Measurements from ENCODE around the gene FAM120B.

Gene FAM120B

GRCh38 chr6:170272341-170273065 lies 34.1 kb upstream of the FAM120B start:
- DNase-seq, result no peak

DNA sequence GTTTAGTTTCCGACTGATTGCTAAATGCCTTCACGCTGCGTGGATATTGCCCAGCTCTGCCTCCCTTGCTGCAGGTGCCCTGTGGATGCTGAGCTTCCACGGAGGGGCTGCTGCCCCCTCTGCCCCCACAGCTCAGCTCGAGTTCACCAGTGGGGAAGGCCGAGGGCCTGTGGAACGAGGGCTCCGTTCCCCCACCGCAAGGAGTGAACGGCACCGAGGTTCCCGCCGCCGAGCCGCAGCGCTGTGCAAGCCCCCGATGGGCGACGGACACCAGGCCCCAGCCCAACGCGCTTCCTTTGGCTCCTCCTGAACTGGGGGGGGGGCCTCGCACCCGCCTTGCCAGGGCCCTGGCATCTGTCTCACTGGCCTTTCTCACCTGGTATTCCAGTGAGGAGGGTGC lies 33.4 kb upstream of the FAM120B start:
- no peak for DNase-seq

GRCh38 chr6:170273681-170274080 lies 32.9 kb upstream of the FAM120B start:
- DNase-seq, result no peak

DNA sequence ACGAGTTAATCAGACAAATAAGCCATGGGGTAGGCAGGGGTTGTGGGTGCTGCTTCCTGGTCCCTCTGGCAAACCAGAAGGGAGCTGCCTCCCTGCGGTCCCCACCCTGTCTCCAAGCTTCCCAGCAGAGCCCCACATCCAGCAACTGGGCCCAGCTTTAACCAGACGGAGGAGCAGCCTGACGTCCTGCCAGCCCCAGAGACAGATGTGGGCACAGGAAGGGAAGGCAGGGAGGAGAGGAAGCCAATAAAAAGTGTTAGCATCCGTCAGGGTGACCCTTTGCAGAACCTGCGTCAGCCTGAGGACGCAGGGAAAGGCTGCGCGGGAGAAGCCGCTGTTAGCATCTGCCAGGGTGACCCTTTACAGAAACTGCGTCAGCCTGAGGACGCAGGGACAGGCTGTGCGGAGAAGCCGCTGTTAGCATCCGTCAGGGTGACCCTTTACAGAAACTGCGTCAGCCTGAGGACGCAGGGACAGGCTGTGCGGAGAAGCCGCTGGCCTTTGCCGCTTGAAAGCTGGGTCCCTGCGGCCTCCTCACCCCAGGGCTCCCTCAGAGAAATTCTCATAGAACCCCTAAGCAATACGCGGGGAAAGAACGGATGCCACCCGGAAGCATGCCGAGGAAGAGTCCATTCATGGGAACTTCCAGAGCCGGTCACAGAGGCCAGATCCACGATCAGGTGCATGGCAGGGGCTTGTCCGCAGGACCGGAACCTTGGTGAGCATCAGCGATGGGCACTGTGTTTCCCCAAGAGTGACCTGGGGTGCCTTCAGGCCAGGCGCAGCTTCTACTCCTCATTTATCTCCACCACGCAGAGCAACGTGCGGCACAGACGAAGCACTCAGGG lies 31.6 kb upstream of the FAM120B start:
- no peak for DNase-seq

DNA sequence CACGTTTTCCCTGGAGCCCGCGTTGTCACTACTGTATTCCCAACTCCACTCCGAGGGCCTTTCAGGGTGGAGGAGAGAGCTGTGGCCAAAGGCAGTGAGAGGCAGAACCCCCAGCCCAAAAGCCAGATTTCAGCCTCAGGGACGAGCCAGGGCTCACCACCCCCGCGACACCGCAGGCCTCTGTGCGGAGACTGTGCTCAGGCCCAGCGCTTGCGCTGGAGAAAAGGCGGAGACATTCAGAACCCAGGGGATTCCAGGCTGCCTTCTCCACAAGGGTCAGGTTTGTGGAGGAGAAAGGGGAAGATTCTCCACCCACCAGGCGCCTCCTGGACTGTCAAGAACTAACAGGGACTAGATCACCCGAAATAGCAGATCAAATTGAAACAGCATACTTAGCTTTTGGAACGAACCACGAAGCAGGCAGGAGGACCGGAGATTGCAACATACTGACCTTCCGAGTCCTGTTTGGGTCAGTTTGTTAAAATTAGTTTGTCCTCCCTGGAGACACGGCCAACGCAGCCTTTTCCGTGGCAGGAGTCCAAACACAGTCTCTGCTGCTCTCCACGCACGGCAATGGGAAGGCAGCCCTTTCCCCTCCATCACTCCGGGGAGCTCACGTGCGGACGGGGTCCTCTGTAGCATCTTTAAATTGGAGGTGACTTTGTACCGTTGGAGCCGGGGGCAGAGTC lies 30.0 kb upstream of the FAM120B start:
- no peak for DNase-seq

GRCh38 chr6:170277893-170278742 lies 28.4 kb upstream of the FAM120B start:
- DNase-seq, result no peak

- DNase-seq, result no peak
Measured at GRCh38 chr6:170278743-170279094, 27.8 kb upstream of the FAM120B start.

DNA sequence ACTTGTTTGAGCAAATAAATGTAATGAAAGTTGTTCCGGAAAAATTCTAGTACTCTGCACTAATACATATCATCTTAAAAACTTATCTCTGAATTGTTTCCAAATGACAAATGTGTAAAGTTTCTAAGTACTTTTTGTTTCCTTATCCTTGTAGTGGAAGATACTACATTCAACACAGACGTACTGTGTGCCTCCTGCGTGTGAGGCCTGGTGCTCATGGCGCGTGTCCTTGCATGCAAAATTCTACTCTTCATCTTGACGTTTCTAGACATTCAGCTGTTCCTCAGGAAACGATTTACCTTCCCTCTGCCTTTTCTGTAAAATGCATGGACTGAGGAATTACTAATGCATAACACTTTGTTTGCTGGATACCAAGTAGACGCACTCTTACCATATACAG lies 27.1 kb upstream of the FAM120B start:
- no peak for DNase-seq

DNA sequence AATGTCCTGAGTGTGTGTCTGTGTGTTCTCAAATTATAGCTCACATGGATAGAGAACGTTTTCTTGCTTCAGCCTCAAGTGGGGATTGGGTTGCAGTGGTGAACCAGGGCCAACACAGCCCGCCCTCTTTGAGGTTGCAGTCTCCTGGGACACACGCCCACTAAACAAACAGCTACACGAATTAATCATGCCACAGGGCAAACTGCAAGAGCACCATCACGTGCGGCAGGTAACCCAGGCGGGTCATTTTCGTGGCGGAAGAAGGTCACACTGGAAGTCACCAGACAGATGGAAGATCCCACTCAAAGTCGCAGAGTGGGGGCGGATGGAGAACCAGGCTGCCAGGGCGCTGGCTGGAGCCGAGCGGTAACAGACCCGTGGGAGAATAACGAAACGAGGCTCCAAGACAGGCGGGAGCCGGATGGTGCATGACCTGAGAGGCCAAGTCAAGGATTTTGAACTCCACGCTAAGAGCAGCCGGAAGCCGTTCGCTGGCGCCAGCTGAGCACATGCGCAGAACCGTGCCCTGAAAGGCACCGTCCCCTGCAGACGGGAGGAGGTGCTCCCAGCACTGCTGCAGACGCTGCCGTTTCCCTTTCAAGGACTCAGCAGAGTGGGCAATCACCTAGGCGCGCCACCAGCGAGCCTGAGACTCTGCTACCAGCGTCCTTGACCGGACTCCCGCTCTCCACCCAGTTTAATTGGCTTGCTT lies 26.4 kb upstream of the FAM120B start:
- peak; percentile 46 for DNase-seq

DNA sequence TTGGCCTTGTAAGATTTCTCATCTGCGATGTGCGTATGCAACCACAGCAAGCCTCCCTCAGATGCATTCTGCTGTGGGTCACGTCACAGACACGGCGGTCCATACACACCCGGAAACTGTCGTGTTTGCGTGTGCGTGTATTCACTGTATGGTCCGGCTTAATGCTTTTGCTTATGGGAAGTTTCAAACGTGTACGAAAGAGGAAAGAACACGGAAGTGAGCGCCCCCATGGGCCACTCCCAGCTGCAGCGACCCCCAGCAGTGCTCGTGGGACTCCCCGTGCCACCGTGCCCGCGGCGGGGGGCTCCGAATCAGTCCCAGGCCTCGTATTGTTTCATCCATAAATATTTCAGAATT lies 25.9 kb upstream of the FAM120B start:
- no peak for DNase-seq

DNA sequence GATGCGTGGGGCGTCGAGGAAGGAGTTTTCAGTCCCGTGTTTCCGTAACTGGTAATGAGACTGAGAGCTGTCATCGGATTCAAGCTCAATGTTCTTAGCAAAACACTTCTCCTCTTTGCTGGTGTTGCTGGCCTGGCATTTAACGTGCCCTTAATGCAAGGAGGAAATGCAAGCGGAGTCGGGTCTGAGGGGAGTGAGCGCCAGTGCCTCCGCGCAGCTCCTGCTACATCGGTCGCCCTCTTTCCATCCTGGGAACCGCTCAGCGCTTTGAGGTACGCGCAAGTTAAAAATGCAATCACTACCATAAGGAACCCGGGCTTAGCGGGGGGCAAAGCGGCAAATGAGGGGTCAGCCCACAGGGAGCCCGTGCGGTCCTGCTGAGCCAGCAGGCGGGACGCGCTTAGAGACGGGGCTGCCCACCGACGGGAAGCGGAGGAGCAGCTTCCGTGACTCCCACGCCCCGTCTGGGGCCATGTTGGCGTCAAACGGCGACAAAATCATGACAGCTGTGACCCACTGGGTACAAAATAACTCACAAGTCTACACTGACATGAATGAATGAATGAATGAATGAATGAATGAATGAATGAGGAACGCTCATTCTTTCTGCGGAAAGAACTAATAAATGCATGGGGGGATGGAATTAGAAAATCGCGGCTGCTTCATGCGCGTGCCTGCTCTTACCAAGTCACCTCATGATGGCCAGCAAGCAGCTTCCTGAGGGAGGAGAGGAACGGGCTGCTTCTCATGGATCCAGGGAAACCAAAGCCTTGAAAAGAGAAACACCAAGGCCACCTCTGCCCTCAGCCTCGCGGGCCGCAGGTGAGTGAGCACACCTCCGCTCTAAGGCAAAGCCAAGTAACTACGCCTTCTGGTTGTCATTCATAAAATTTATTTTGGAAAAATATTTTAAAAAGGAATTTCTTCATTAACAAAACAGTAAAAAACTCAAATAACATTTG lies 24.9 kb upstream of the FAM120B start:
- no peak for DNase-seq

DNA sequence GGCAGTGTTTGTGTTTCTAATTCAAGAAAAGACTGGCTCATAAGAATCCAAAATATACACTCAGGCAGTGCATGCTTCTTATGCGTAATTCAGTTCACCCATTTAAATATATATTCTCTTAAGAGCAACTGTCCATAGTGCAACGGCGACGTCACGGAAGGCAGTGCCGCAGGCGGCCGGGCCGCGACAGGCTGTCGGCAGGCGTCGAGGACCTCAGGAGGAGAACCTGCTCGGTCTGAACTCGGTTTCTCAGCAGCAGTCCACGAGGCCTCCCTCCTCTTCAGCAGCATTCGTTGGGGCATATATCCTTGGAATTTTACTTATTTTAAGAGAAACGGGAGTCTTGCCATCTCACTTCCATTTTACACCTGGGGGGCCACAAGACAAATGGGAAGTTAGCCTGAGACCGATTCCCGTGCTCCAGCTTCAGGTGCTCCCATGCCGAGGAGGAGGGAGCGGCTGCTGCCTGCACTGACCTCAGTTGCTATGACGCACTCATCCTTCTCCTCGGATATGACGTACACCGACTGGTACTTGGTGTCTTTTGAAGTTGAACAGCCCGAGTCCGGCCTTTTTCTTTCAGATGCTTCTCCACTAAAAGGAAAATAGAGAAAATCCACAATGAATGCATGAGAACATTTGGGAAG lies 23.9 kb upstream of the FAM120B start:
- no peak for DNase-seq

DNA sequence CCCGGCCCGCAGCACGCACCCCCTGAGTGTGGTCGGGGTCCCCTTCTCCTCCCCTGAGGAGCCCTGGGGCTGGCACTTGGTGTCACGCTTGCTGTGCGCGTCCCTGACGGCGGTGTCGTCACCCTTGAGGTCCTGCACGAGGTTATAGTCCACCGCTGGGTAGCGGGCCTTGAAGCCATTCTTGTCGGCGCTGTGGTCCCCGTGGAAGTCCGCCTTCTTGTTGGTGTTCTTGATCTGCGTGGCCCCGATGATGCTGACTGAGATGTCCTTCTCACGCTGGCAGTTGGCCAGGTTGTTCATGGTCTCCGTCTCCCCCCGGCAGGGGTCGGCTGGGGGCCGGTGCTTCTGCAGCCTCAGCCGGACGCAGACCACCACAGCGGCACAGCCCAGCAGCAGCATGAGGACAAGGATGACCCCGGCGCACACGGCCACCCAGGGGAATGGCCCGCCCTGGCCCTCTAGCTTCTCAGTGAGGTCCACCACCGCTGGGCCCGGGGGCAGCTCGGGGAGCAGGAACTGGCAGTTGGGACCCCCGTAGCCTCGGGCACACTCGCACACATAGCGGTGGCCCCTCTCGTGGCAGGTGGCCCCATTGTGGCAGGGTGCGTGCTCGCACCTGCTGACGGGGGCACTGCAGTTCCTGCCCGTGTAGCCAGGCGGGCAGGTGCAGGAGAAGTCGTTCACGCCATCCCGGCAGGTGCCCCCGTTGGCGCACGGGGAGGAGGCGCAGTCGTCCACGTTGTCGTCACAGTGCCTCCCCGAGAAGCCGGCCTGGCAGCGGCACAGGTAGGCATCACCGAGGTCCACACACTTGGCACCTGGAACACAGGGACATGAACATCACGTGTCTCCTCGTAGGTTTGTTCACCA lies 23.1 kb upstream of the FAM120B start:
- no peak for DNase-seq

DNA sequence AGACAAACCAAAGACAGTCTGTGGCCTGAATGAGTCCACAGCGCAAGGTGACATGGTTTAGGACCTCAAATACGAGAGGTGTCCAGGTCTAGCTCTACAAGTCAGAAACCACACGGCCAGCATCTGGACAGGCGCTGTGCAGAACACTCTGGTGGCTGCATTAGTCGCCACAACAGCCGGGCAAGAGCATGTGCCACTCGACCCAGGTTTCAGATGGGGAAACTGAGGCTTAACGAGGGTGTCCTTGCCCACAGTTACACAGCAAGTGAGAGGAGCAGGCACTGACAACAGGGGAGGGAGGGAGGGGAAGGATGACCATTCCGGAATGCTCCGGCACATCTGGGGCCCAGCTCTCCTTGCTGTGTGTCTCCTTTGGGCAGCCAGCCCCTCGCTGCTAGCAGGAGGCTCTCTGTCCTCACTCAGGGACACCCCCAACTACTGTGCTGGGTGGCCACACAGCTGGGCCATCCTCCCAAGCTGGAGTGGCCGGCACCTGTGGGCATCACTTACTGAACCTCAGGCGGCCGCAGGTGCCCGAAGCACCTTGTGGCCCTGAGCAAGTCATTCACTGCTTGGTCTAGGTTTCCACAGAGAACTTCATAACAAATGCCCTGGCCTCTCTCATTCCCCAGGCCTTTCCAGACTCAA lies 22.3 kb upstream of the FAM120B start:
- no peak for DNase-seq

DNA sequence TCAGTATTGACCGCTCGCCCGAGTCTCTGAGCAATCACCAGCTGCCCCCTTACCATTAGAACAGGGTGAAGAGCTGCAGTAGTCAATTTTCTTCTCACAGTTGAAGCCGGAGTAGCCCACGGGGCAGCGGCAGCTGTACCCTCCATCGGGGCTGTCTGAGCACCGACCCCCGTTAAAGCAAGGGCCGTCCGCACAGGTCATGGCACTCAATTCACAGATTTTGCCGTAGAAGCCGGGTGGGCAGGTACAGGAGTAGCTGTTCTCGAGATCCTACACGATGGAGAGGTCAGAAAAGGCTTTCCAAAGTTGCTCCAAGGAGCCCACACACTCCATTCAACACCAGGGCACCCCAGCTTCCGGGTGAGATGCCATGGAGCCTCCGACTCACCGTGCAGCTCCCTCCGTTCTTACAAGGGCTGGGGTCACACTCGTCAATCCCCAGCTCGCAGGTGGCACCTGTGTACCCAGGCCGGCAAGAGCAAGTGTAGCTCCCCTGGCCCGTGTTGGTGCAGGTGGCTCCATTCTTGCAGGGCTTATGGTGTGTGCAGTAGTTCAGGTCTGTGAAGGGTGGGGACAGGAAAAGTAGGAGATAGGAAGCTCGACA lies 21.6 kb upstream of the FAM120B start:
- DNase-seq, result no peak

DNA sequence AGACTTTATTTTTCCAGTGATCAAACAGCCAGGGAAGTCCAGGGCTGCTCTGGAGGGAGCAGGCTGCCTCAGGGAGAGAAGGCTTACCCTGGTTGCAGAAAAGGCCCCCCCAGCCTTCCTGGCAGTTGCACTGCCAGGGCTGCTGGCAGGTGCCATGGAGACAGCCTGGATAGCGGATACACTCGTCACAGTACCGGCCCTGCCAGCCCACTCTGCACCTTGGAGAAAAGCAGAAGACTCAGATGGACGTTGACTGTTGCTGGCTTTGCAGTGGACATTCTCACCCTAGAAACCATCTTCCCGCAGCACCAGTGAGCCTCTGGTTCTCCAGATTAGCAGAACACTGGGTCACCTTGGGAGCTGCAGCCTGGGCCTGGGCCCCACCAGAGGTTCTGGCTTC lies 21.1 kb upstream of the FAM120B start:
- no peak for DNase-seq

DNA sequence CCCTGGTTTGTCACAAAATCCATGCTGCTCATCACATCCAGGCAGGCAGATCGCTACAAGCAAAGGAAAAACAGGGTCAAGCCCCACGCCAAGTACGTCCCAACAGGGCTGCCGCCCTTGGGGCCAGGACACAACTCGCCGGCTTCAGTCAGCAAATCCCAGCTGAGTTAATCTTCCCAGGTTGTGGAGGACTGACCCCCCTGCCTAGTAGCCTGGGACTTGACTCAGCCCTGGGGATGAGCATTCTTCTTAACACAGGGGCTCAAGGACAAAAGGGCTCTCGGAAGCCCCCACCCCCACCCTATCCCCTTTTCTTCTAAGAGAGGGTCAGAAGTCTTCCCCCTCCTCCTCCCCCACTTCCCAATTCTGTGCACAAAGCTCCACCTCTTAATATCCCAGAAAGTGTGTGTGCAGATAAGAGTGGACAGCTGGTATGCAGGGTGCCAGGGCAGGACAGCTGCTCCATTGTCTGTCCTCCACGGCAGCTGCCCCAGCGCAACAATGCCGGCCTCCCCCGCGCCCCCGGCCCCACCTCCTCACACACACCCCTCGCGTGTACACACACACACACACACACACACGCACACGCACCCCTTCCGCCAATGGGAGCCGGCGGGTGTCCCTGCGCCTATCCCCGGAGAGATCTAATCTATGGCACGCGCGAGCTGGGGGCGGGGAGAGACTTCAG lies 20.2 kb upstream of the FAM120B start:
- DNase-seq, result no peak

GRCh38 chr6:170286934-170287265 lies 19.7 kb upstream of the FAM120B start:
- DNase-seq, result no peak

Measured in NCI-H2227 treated with DMSO at 0.1 percent for 48 hours (cell line).